ENCODE measurements around the gene JMJD6.

DNA sequence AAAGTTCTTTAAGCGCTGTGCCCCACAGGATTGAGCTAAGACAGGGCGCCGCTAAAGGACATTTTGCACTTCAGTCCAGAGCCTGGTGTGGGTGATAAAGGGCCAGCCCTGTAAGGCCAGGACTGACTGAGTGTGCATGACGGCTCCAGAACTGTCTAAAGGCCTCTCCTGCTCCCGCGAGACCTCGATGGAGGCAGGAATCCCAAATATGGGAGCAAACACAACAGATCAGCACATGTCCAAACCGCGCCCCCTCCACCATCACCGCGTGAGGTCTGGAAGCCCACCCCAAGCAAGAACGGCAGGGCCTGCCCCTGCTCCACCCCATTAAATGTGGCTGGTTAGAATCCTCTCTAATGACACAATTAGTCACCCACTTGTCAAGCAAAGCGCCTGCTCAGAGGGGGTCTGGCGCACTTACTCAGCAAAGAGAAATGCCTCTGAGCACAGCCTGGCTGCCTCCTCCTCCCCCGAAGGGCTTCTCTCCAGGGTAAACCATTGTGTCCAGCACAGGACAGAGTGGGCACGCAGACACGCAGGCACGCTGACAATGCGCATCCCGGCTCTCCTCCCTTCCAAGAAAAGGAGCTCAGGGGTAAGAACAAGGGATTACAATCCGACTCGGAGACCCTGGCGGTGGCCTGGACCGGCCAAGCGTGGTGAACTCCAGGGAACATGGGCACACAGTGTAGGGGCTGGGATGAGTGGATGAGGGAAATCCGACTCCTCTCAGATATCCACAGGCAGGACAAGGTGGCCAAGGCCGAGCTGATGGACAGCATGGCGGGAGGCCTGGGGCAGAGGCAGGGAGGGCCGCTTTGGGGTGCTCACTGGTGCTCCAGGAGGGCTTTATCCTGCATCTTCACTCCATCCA lies 17.1 kb downstream of the JMJD6 start:
- TF ChIP-seq POLR2A (IDR thresholded peaks at IDR 0.05; ENCODE audit: low read depth, low read length) (no peak), POLR2AphosphoS5 (IDR thresholded peaks at IDR 0.05; ENCODE audit: low read depth, low read length) (no peak), TAF1 (IDR thresholded peaks at IDR 0.05; ENCODE audit: borderline replicate concordance, low read depth, low read length) (no peak)
